Hepatocyte (in vitro differentiated cells): Measurements from ENCODE around the gene CCDC73. TPM values are rescaled to one million over a fixed set of nuclear protein-coding genes. Genes with fewer than 3 reads are reported as not detected.

Source experiments
- DNase-seq: peaks from one replicate; pipeline ENCODE4 v3.0.0-alpha.2; 2016; ENCODE audit warnings: low spot score
- H2AFZ ChIP-seq: fragments of 200-600 bp; sonication (generic); 2 replicates; pipeline ENCODE4 v1.6.0; 2016; ENCODE audit warnings: antibody characterized with exemption, mild to moderate bottlenecking
- H3K27ac ChIP-seq: fragments of 200-600 bp; sonication (generic); 2 replicates; pipeline ENCODE4 v1.5.1; 2016; ENCODE audit warnings: mild to moderate bottlenecking
- H3K27me3 ChIP-seq: fragments of 200-600 bp; sonication (generic); 2 replicates; pipeline ENCODE4 v1.6.1; 2016
- H3K36me3 ChIP-seq: fragments of 200-600 bp; sonication (generic); replicated peaks from 2 replicates; pipeline ENCODE4 v1.5.1; 2016; ENCODE audit warnings: low read depth; ENCODE audit not compliant: insufficient read depth
- H3K4me1 ChIP-seq: fragments of 200-600 bp; sonication (generic); 2 replicates; pipeline ENCODE4 v1.5.1; 2016; ENCODE audit warnings: mild to moderate bottlenecking, moderate library complexity; ENCODE audit not compliant: insufficient read depth
- H3K4me2 ChIP-seq: fragments of 200-600 bp; sonication (generic); 2 replicates; pipeline ENCODE4 v1.6.0; 2016
- H3K4me3 ChIP-seq: fragments of 200-600 bp; sonication (generic); 2 replicates; pipeline ENCODE4 v1.5.1; 2016; ENCODE audit warnings: mild to moderate bottlenecking
- H3K79me2 ChIP-seq: fragments of 200-600 bp; sonication (generic); 2 replicates; pipeline ENCODE4 v1.6.0; 2017; ENCODE audit warnings: mild to moderate bottlenecking
- H3K9me2 ChIP-seq: fragments of 200-600 bp; sonication (generic); replicated peaks from 2 replicates; pipeline ENCODE4 v1.6.0; 2017; ENCODE audit warnings: mild to moderate bottlenecking; ENCODE audit not compliant: insufficient read depth
- H3K9me3 ChIP-seq: fragments of 200-600 bp; sonication (generic); 2 replicates; pipeline ENCODE4 v1.5.1; 2016; ENCODE audit warnings: low read depth, mild to moderate bottlenecking
- H4K20me1 ChIP-seq: fragments of 200-600 bp; sonication (generic); 2 replicates; pipeline ENCODE4 v1.6.0; 2016; ENCODE audit warnings: mild to moderate bottlenecking; ENCODE audit not compliant: insufficient read depth, poor library complexity, severe bottlenecking
- CTCF ChIP-seq: fragments of 200-600 bp; sonication (generic); IDR thresholded peaks from 2 replicates; pipeline ENCODE4 v1.5.1; 2016; ENCODE audit warnings: antibody characterized with exemption, mild to moderate bottlenecking; ENCODE audit not compliant: poor library complexity
- EZH2 ChIP-seq: fragments of 200-600 bp; sonication (generic); IDR thresholded peaks from 2 replicates; pipeline ENCODE4 v1.6.1; 2016; ENCODE audit warnings: antibody characterized with exemption, mild to moderate bottlenecking, borderline replicate concordance
- EZH2phosphoT487 ChIP-seq: fragments of 200-600 bp; sonication (generic); IDR thresholded peaks from one replicate; pipeline ENCODE4 v1.6.1; 2018; ENCODE audit warnings: antibody characterized with exemption, mild to moderate bottlenecking, low read depth, moderate library complexity; ENCODE audit not compliant: unreplicated experiment, severe bottlenecking
- WGBS: methylation state at CpG from one replicate; pipeline ENCODE4 v1.1.6; 2016; ENCODE audit warnings: low lambda C conversion rate; ENCODE audit errors: missing lambda C conversion rate; 5-methylcytosine and 5-hydroxymethylcytosine counted together
- polyA plus RNA-seq: library from polyadenylated mRNA; unstranded; fragments of >200 nt; fragmentation: Nextera tagmentation; extraction: Ambion mirVana; gene quantifications from 2 replicates; pipeline ENCODE4 v1.2.1, GENCODE V29; 2016
- total RNA-seq: library from RNA; depleted of rRNA; stranded (reverse); fragments of >200 nt; gene quantifications from 2 replicates; pipeline ENCODE4 v1.2.3, GENCODE V29; 2014

CCDC73 gene
- total and polyA plus RNA-seq, 2 experiments from 2014 or later: 0.03 TPM; not detected in 1

- TF ChIP-seq EZH2: no peak
- TF ChIP-seq EZH2phosphoT487: no peak
- no peak for TF ChIP-seq CTCF
- H3K36me3 ChIP-seq: peaks cover 3% of the 10 kb centered on the region
- H4K20me1 ChIP-seq: no peaks in the 10 kb centered on the region
- DNase-seq: no peak
- H3K4me1 ChIP-seq: no peaks in the 10 kb centered on the region
- H3K27ac ChIP-seq: no peak overlapping the region
- no peak overlapping the region for H2AFZ ChIP-seq
- 84% methylated on average over 2 of the region's 2 CpGs for WGBS
- H3K9me2 ChIP-seq: no peaks in the 10 kb centered on the region
- no peaks in the 10 kb centered on the region for H3K9me3 ChIP-seq
- no peaks in the 10 kb centered on the region for H3K79me2 ChIP-seq
- no peaks in the 10 kb centered on the region for H3K27me3 ChIP-seq
- H3K4me2 ChIP-seq: no peak overlapping the region
- H3K4me3 ChIP-seq: no peak overlapping the region
Observed at GRCh38 chr11:32659672-32660071, 134.8 kb downstream of the CCDC73 start.

- TF ChIP-seq CTCF: no peak
- TF ChIP-seq EZH2: no peak
- TF ChIP-seq EZH2phosphoT487: no peak
- no peak overlapping the region for H3K4me2 ChIP-seq
- DNase-seq: no peak
- no peak overlapping the region for H3K27ac ChIP-seq
- H3K27me3 ChIP-seq: no peaks in the 10 kb centered on the region
- peaks cover 3% of the 10 kb centered on the region for H3K36me3 ChIP-seq
- no peak overlapping the region for H2AFZ ChIP-seq
- H3K4me3 ChIP-seq: no peak overlapping the region
- WGBS: 89% methylated on average over 2 of the region's 2 CpGs
- no peaks in the 10 kb centered on the region for H3K4me1 ChIP-seq
- no peaks in the 10 kb centered on the region for H3K9me2 ChIP-seq
- H4K20me1 ChIP-seq: no peaks in the 10 kb centered on the region
- no peaks in the 10 kb centered on the region for H3K79me2 ChIP-seq
- H3K9me3 ChIP-seq: no peaks in the 10 kb centered on the region
Observed at GRCh38 chr11:32658639-32659406, 135.6 kb downstream of the CCDC73 start.

- Histone ChIP-seq H3K27me3 (no peaks in the 10 kb centered on the region), H3K9me2 (no peaks in the 10 kb centered on the region), H3K4me2 (no peak overlapping the region), H3K27ac (no peak overlapping the region), H3K79me2 (no peaks in the 10 kb centered on the region), H3K9me3 (no peaks in the 10 kb centered on the region), H4K20me1 (no peaks in the 10 kb centered on the region), H2AFZ (no peak overlapping the region), H3K36me3 (no peaks in the 10 kb centered on the region), H3K4me1 (no peaks in the 10 kb centered on the region), H3K4me3 (no peak overlapping the region)
- no peak for TF ChIP-seq CTCF
- no peak for DNase-seq
- WGBS: 59% methylated on average over 1 of the region's 1 CpG
Observed at GRCh38 chr11:32643526-32643925, 150.9 kb downstream of the CCDC73 start.

GRCh38 chr11:32641361-32641760 lies 153.1 kb downstream of the CCDC73 start:
- H3K27me3 ChIP-seq: peaks cover 4% of the 10 kb centered on the region
- no peak overlapping the region for H2AFZ ChIP-seq
- no peaks in the 10 kb centered on the region for H4K20me1 ChIP-seq
- no peak for TF ChIP-seq EZH2phosphoT487
- no peak for TF ChIP-seq EZH2
- no peak for TF ChIP-seq CTCF
- H3K4me3 ChIP-seq: no peak overlapping the region
- H3K36me3 ChIP-seq: no peaks in the 10 kb centered on the region
- H3K79me2 ChIP-seq: no peaks in the 10 kb centered on the region
- no peak overlapping the region for H3K4me2 ChIP-seq
- DNase-seq: no peak
- no peak overlapping the region for H3K27ac ChIP-seq
- H3K9me3 ChIP-seq: no peaks in the 10 kb centered on the region
- H3K9me2 ChIP-seq: no peaks in the 10 kb centered on the region
- H3K4me1 ChIP-seq: no peaks in the 10 kb centered on the region
